Measurements from ENCODE around the gene C5orf24. TPM values are rescaled to one million over a fixed set of nuclear protein-coding genes. Genes with fewer than 3 reads are reported as not detected.

The C5orf24 gene
- total RNA-seq, 4 donors from 2014 or later, result 45.3 to 93.8 (median 58.3) TPM

- Histone ChIP-seq H3K4me3 (peak within 1 kb of the TSS; percentile 66 to 88), H3K36me3 (no peaks in the 10 kb centered on the region), H3K9me3 (no peaks in the 10 kb centered on the region), H3K27me3 (no peaks in the 10 kb centered on the region), H3K27ac (peak within 1 kb of the TSS; percentile 91 to 93), H3K4me1 (peaks cover 0 to 9% of the 10 kb centered on the region in 2 donors)
- DNase-seq, result peak; percentile 84 to 88
- TF ChIP-seq CTCF (IDR thresholded peaks at IDR 0.05) (peak in 1 of 4 experiments; percentile 9), POLR2A (IDR thresholded peaks at IDR 0.05) (peak; percentile 44 to 66)
- intact Hi-C loops (cut with DNase I; ENCODE audit: low total_unique reads), result no loop called here
These were observed 28.4 kb downstream of the C5orf24 start, which contains the start of gene TXNDC15 for GRCh38 chr5:134873987-134874830. Gene TXNDC15, plus strand, starts transcription at chr5:134874371. Its CDS starts 57 bp downstream, at chr5:134874428.

DNA sequence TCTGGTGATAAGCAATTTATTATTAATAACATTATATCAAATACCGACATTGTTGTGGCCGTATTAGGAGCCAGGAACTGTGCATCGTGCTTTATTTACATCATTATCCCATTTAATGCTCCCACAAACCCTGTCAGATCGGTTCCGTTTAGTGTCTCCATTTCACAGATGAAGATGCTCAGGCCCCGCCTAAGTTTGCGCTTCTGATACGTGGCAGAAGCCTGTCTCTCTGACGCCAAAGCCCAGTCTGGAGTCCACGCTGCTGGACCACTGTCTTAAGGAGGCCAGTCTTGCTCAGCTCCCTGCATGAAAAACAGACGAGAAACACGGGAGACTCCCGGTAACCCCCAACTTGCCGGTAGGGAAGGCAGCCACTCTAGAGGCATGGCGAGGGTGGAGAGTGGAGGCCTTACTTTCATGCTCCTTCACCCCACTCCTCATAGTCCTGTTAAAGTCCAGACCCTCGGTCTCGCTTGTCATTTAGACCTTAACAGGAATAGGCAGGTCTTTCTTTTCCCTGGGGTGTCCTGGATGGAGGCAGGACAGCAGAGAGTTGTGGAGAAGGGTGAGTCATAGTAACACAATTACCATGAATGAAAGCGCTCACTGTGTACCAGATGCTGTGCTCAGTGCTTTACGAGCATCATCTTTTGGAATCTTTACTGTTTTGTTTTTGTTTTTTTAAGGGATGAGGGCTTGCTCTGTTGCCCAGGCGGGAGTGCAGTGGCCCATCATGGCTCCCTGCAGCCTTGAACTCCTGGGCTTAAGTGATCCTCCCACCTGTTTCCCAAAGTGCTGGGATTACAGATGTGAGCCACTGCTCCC is 29.3 kb downstream of the C5orf24 start:
- Histone ChIP-seq H3K9me3 (no peaks in the 10 kb centered on the region), H3K27ac (peak overlapping the region; percentile 91 to 93), H3K36me3 (no peaks in the 10 kb centered on the region), H3K4me3 (peak overlapping the region; percentile 66 to 88), H3K4me1 (peaks cover 0 to 9% of the 10 kb centered on the region in 2 donors), H3K27me3 (no peaks in the 10 kb centered on the region)
- peak; percentile 74 to 77 for DNase-seq
- no peak for TF ChIP-seq CTCF (IDR thresholded peaks at IDR 0.05)
- TF ChIP-seq POLR2A (IDR thresholded peaks at IDR 0.05), result peak in 1 of 2 donors; percentile 27
- intact Hi-C loops (cut with DNase I; ENCODE audit: low total_unique reads), result no loop called here

DNA sequence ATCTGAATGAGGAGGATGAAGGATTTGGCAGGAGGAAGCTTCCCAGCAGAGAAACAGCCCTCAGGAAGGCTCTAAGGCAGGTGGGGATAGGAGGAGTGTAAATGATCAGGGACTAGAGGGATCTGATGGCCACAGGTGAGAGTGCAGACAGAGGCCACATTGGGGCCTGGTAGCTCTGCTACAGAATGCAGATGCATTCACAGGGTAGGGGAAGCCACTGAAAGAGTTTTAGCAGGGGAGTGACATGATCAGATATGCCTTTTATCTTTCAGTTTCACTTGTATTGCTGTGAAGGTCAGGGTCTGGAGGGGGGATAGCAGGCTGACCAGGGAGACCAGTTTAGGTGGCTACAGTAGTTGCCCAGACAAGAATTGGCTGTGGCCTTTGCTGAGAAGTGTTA is 31.4 kb downstream of the C5orf24 start:
- TF ChIP-seq POLR2A (IDR thresholded peaks at IDR 0.05), result no peak
- no peak for TF ChIP-seq CTCF (IDR thresholded peaks at IDR 0.05)
- intact Hi-C loops (cut with DNase I; ENCODE audit: low total_unique reads), result no loop called here
- Histone ChIP-seq H3K9me3 (no peaks in the 10 kb centered on the region), H3K36me3 (no peaks in the 10 kb centered on the region), H3K27ac (no peak overlapping the region), H3K4me3 (no peak overlapping the region), H3K27me3 (no peaks in the 10 kb centered on the region), H3K4me1 (peaks cover 0 to 9% of the 10 kb centered on the region in 2 donors)
- DNase-seq, result no peak

- no peaks in the 10 kb centered on the region for H3K27me3 ChIP-seq
- no peaks in the 10 kb centered on the region for H3K36me3 ChIP-seq
- no peaks in the 10 kb centered on the region for H3K9me3 ChIP-seq
- H3K4me1 ChIP-seq, result peaks cover 0 to 9% of the 10 kb centered on the region in 2 donors
- TF ChIP-seq POLR2A (IDR thresholded peaks at IDR 0.05), result no peak
- no peak for TF ChIP-seq CTCF (IDR thresholded peaks at IDR 0.05)
- intact Hi-C loops (cut with DNase I; ENCODE audit: low total_unique reads), result no loop called here
- no peak overlapping the region for H3K4me3 ChIP-seq
- no peak for DNase-seq
- H3K27ac ChIP-seq, result no peak overlapping the region
These were observed 32.6 kb downstream of the C5orf24 start for GRCh38 chr5:134878403-134878802.

Data from uterus (tissue), 4 donors.